HG03039 (cell line): ENCODE data around the gene SCN9A.
"Not testable (repeated sequence)": the region's sequence is repeated elsewhere in the genome, so short reads cannot be mapped to it uniquely, and the experiment has no call there.

Experiments used
- ATAC-seq: cut with Tn5 transposase; IDR thresholded peaks from one replicate; pipeline ENCODE4 v1.9.1; 2021; ENCODE audit warnings: mild to moderate bottlenecking, moderate library complexity; ENCODE audit not compliant: unreplicated experiment

Gene SCN9A

GRCh38 chr2:166376488-166376828, 714 bp upstream of the SCN9A start:
- ATAC-seq, result no peak

GRCh38 chr2:166375195-166375735, 479 bp downstream of the SCN9A start:
- no peak for ATAC-seq

GRCh38 chr2:166373951-166374350, 1.8 kb downstream of the SCN9A start:
- no peak for ATAC-seq

DNA sequence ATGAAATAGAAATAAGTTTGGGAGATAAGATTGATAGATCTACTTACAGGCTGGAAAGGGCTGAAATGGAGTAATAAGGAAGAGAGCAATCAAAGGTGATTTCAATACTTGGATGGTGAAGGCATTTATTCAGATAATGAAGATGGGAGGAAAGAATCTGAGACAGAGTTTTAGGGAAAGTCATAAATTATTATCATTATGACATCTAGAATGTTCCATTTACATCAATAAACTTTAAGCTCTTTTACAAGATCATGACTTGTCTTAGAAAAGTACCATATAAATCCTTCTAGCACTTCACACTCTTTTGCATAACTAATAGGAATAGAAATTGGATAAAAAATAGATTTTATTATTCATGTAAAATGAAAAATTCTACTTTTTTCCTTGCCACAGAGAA, 2.2 kb downstream of the SCN9A start:
- no peak for ATAC-seq

GRCh38 chr2:166373105-166373504, 2.6 kb downstream of the SCN9A start:
- ATAC-seq, result no peak

DNA sequence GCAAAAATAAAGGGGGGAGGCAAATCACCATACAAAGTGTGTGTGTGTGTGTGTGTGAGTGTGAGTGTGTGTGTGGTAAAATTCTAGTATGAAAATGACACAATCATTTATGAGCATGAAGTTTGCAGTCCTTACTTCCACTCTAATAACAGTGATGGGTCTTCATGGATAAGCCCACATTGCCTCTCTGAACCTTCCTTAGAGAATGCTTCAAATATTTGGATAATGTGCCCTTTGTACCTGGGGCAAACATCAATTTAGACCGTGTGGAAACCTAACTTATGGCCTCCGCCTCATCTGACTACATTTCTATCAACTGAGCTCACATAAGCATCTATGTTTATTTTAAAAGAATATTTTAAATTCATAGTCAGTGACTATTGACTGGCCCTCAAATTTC, 3.7 kb downstream of the SCN9A start:
- ATAC-seq, result no peak

DNA sequence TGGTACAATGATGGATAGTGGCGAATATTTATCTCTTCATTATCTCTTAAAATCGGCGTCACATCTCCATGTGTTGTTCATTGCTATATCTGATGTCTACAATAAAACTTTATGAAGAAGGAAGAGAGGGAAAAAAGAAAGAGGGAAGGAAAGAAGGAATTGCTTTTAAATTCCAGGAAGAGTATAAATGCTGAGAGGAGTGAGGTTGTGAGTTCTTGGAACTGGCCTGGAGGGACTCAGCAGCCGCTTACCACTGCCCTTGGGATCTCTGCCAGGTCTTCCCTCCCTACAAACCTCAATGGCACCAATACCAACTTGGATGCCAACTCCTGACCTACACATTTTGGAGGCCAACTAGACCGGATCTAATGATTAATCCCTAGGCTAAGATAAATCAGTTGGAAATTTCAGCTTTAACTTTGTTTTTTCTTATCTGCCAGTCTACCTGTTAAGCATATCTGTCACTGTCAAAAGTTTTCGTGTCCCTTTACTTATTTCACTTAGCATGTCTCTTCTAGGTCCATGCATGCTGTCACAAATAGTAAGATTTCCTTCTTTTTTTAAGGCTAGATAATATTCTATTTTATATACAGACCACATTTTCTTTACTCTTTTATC, 9.8 kb downstream of the SCN9A start:
- no peak for ATAC-seq

- ATAC-seq, result no peak
Measured at GRCh38 chr2:166365239-166365638, 10.5 kb downstream of the SCN9A start.

- no peak for ATAC-seq
Measured at GRCh38 chr2:166364476-166365161, 11.1 kb downstream of the SCN9A start.

DNA sequence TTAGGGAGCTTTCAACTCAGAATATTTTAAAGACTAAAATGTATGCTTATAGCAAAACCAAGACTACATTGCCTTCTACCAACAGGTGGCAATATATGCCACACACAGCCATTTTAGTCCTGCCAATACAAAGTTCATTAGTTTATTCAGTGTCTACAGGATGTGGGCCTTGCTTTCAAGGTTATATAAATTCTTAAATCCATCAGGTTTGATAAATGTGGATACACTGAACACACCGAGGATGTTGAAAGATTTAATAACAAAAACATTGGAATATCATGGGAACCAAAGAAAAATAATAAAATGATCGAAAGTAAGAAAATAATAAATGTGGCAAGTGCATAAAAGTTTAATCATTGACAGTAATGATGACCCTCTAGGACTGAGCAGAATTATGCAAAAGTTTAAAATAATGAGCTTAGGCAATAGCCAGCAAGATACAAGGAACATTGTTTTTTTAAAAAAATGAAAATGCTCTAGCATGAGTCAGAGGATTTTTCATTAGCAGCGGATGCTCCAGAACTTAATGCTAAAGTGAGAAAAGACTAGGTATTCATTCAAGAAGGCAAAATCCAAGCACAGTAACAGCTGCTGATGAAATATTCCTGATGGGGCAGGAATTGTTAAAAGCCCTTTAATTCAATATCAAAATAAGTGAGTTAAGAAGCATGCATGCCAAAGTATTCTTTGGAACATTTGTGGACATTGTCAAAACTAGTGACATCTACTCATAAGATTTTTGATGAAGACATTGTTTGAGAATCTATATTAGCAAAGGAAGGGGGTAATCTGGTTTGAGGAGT, 14.2 kb downstream of the SCN9A start:
- no peak for ATAC-seq

DNA sequence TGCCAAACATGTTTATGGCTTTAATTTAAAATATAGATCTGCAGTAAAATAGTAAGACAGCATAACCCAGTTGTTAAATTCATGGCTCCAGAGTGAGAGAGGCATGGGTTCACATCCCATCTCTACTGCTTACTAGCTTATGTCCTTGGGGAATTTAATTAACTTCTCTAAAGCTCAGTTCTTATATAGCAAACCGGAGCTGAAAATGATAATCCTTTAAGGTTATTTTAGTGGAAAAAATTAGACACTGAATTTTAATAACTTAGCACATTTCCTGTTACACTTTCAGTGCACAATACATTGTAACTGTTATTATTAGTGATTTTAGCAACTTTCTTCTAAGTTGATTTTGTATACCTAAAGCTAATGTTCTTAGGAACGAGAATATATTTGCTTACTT, 14.8 kb downstream of the SCN9A start:
- ATAC-seq, result no peak

DNA sequence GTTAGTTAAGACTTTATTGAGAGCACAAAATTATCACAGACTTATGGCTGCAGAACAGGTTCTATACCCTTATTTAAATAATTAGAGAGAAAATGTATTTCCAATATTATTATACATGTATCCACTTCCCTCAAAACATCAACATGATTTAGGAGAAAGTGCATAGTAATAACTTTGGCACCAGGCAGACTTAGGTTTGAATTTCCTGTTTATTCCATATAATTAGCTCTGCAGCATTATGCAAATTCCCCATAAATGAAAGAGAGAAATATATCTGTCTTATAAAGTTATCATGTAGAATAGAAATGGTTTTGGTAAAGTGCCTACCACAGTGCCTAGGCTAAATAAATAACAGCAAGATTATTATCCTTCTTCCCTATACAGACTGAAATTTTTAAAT, 15.3 kb downstream of the SCN9A start:
- ATAC-seq, result no peak

DNA sequence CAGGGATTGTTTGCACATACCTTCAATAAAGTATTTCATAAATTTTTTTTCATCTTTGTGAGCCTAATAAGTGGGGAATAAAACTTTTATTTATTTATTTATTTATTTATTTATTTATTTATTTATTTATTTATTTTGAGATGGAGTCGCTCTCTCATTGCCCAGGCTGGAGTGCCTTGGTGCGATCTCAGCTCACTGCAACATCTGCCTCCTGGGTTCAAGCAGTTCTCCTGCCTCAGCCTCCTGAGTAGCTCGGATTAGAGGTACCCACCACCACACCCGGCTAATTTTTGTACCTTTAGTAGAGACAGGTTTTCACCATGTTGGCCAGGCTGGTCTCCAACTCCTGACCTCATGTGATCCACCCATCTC, 17.8 kb downstream of the SCN9A start:
- not testable (repeated sequence) for ATAC-seq

GRCh38 chr2:166357068-166357949, 18.4 kb downstream of the SCN9A start:
- ATAC-seq, result no peak

- no peak for ATAC-seq
Measured at GRCh38 chr2:166351319-166351718, 24.4 kb downstream of the SCN9A start.

GRCh38 chr2:166350525-166350924, 25.2 kb downstream of the SCN9A start:
- ATAC-seq, result no peak

- no peak for ATAC-seq
Measured at GRCh38 chr2:166344286-166345113, 31.2 kb downstream of the SCN9A start.

GRCh38 chr2:166343467-166343866, 32.3 kb downstream of the SCN9A start:
- no peak for ATAC-seq

DNA sequence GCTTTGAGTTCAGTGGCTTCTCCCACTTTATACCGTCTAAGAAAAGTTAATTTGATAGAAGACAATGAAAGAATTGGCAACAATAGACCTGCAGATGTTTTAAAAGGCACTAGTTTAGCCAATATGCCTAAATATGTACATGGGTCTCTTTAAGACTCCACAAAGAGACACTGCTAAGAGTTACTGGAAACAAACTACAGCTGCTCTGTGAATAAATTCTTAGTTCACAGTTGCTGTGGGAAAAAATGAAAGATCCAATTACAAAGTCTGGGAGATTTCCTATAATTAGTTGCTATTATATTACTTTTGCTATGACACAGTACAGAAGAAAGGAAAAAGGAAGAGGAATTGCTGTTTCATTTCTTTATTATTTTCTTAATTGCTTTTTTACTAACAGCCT, 34.3 kb downstream of the SCN9A start:
- no peak for ATAC-seq

DNA sequence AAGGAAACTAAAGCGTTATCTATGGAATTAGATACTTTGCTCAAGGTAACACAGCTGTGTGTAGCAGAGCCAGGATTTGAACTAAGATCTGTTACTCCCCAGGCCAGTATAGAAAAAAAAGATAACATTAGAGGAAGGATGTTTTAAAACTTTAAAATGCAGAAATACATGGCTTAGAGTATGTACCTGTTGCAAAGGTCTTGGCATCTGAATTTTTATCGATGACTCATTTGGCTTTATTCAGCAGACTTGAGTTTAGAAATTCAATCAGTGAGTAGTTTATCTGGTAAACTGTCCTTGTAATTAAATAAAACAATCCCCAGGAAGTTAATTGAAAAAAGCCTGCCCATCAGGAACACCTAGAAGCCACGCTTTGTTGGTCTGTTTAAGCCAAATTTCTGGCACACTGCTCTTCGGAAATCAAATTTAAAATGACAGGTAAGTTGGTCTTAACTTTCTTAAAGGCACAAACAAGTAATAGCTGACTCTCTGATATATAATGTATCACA, 36.9 kb downstream of the SCN9A start:
- ATAC-seq, result no peak
